H9 (cell line): ENCODE results near the gene ZHX3. TPM values are rescaled to one million over a fixed set of nuclear protein-coding genes. Genes with fewer than 3 reads are reported as not detected.
A peak's percentile ranks its signal among the peaks of the same experiment; 100 is the strongest.

ENCODE experiments used
- DNase-seq: peaks from one replicate; pipeline ENCODE4 v3.0.0-alpha.2; 2017
- H2AFZ ChIP-seq: one replicate; pipeline ENCODE4 v1.6.1; 2013; ENCODE audit warnings: mild to moderate bottlenecking, low read length, control low read depth, moderate library complexity
- H2AK5ac ChIP-seq: 2 replicates; pipeline ENCODE4 v1.6.1; 2013; ENCODE audit warnings: low read length, control low read depth, mixed read lengths; ENCODE audit not compliant: insufficient read length
- H2BK120ac ChIP-seq: one replicate; pipeline ENCODE4 v1.6.1; 2013; ENCODE audit warnings: low read depth, mild to moderate bottlenecking, low read length, control low read depth, inconsistent platforms; ENCODE audit not compliant: poor library complexity, severe bottlenecking
- H2BK12ac ChIP-seq: 2 replicates; pipeline ENCODE4 v1.6.1; 2013; ENCODE audit warnings: low read length, control low read depth, mixed read lengths, low read depth; ENCODE audit not compliant: insufficient read length
- H2BK15ac ChIP-seq: 2 replicates; pipeline ENCODE4 v1.6.1; 2013; ENCODE audit warnings: low read depth, low read length, control low read depth
- H2BK20ac ChIP-seq: one replicate; pipeline ENCODE4 v1.6.1; 2013; ENCODE audit warnings: low read depth, mild to moderate bottlenecking, low read length, control low read depth, inconsistent platforms; ENCODE audit not compliant: poor library complexity, severe bottlenecking
- H2BK5ac ChIP-seq: 2 replicates; pipeline ENCODE4 v1.6.1; 2013; ENCODE audit warnings: low read length, control low read depth, mixed read lengths; ENCODE audit not compliant: insufficient read length
- H3K14ac ChIP-seq: 2 replicates; pipeline ENCODE4 v1.6.1; 2013; ENCODE audit warnings: low read length, control low read depth; ENCODE audit not compliant: insufficient read depth
- H3K18ac ChIP-seq: 2 replicates; pipeline ENCODE4 v1.6.1; 2013; ENCODE audit warnings: low read depth, mild to moderate bottlenecking, mixed read lengths, low read length, control low read depth; ENCODE audit not compliant: insufficient read length
- H3K23ac ChIP-seq: 2 replicates; pipeline ENCODE4 v1.6.1; 2013; ENCODE audit warnings: low read length, control low read depth, mixed read lengths, low read depth; ENCODE audit not compliant: insufficient read length
- H3K23me2 ChIP-seq: 2 replicates; pipeline ENCODE4 v1.6.1; 2013; ENCODE audit warnings: low read depth, mild to moderate bottlenecking, mixed read lengths, low read length, control low read depth; ENCODE audit not compliant: insufficient read length, poor library complexity, severe bottlenecking
- H3K27ac ChIP-seq: 2 replicates; pipeline ENCODE4 v1.5.1; 2013; ENCODE audit warnings: low read length, control low read depth, mixed read lengths, low read depth; ENCODE audit not compliant: insufficient read length
- H3K27me3 ChIP-seq: 2 replicates; pipeline ENCODE4 v1.6.1; 2013; ENCODE audit warnings: low read length, control low read depth, inconsistent platforms; ENCODE audit not compliant: insufficient read depth
- H3K4ac ChIP-seq: 2 replicates; pipeline ENCODE4 v1.6.1; 2013; ENCODE audit warnings: low read depth, mild to moderate bottlenecking, control low read depth, inconsistent platforms, low read length, moderate library complexity
- H3K4me1 ChIP-seq: 2 replicates; pipeline ENCODE4 v1.6.1; 2013; ENCODE audit warnings: low read length, control low read depth, inconsistent platforms; ENCODE audit not compliant: insufficient read depth
- H3K4me2 ChIP-seq: 2 replicates; pipeline ENCODE4 v1.6.1; 2013; ENCODE audit warnings: low read length, control low read depth, mixed read lengths; ENCODE audit not compliant: insufficient read length, insufficient read depth
- H3K56ac ChIP-seq: 2 replicates; pipeline ENCODE4 v1.6.1; 2013; ENCODE audit warnings: low read depth, mild to moderate bottlenecking, mixed read lengths, low read length, control low read depth; ENCODE audit not compliant: insufficient read length
- H3K79me1 ChIP-seq: 2 replicates; pipeline ENCODE4 v1.6.1; 2013; ENCODE audit warnings: low read depth, mild to moderate bottlenecking, moderate library complexity, low read length, control low read depth, inconsistent platforms; ENCODE audit not compliant: insufficient read depth, poor library complexity, severe bottlenecking
- H3K79me2 ChIP-seq: 2 replicates; pipeline ENCODE4 v1.6.1; 2013; ENCODE audit warnings: low read length, control low read depth, inconsistent platforms; ENCODE audit not compliant: insufficient read depth
- H3K9ac ChIP-seq: 2 replicates; pipeline ENCODE4 v1.6.1; 2013; ENCODE audit warnings: low read length, control low read depth, mixed read lengths; ENCODE audit not compliant: insufficient read length; ENCODE audit errors: extremely low read depth
- H3K9me3 ChIP-seq: one replicate; pipeline ENCODE4 v1.6.1; 2013; ENCODE audit warnings: low read depth, low read length, inconsistent platforms; ENCODE audit not compliant: control insufficient read depth
- H3T11ph ChIP-seq: one replicate; pipeline ENCODE4 v1.6.1; 2013; ENCODE audit warnings: mild to moderate bottlenecking, low read length, control low read depth, inconsistent platforms
- H4K20me1 ChIP-seq: one replicate; pipeline ENCODE4 v1.6.1; 2013; ENCODE audit not compliant: control insufficient read depth, insufficient read length, insufficient read depth
- H4K5ac ChIP-seq: 2 replicates; pipeline ENCODE4 v1.6.1; 2013; ENCODE audit warnings: low read depth, mild to moderate bottlenecking, mixed read lengths, low read length, control low read depth; ENCODE audit not compliant: insufficient read length
- H4K8ac ChIP-seq: replicated peaks from 2 replicates; pipeline ENCODE4 v1.6.1; 2013; ENCODE audit warnings: low read length, control low read depth, mixed read lengths, low read depth; ENCODE audit not compliant: insufficient read length
- H4K91ac ChIP-seq: 2 replicates; pipeline ENCODE4 v1.6.1; 2013; ENCODE audit warnings: low read depth, mild to moderate bottlenecking, moderate library complexity, mixed read lengths, low read length, control low read depth; ENCODE audit not compliant: insufficient read length
- H3K27ac Mint-ChIP-seq, 3 experiments: 2 replicates in 2 of 3; 3 replicates in 1 of 3; pipeline ENCODE4 v1.8.0; 2020 to 2021; ENCODE audit warnings: mixed read lengths in 3 of 3, mild to moderate bottlenecking in 1 of 3, moderate library complexity in 1 of 3
- H3K27me3 Mint-ChIP-seq: 2 replicates; pipeline ENCODE4 v1.8.0; 2021; ENCODE audit warnings: low read depth, mild to moderate bottlenecking, moderate library complexity, mixed read lengths
- H3K36me3 Mint-ChIP-seq, 3 experiments: 2 replicates in 2 of 3; 3 replicates in 1 of 3; pipeline ENCODE4 v1.8.0; 2020 to 2021; ENCODE audit warnings: low read depth in 3 of 3, mixed read lengths in 3 of 3; ENCODE audit not compliant: insufficient read depth in 1 of 3
- H3K4me1 Mint-ChIP-seq, 2 experiments: 2 replicates each; pipeline ENCODE4 v1.8.0; 2020; ENCODE audit warnings: mixed read lengths in 2 of 2
- H3K4me3 Mint-ChIP-seq, 2 experiments: 2 replicates in 1 of 2; 3 replicates in 1 of 2; pipeline ENCODE4 v1.8.0; 2020 to 2021; ENCODE audit warnings: mild to moderate bottlenecking in 2 of 2, mixed read lengths in 2 of 2, moderate library complexity in 1 of 2
- H3K9me3 Mint-ChIP-seq, 2 experiments: 2 replicates in 1 of 2; 3 replicates in 1 of 2; pipeline ENCODE4 v1.8.0; 2020; ENCODE audit warnings: mild to moderate bottlenecking in 2 of 2, mixed read lengths in 2 of 2, moderate library complexity in 1 of 2
- WGBS: extraction: QIAGEN DNeasy Blood & Tissue Kit; methylation state at CpG from one replicate; pipeline ENCODE4 v1.1.7; 2013; ENCODE audit warnings: missing lambda C conversion rate, low lambda C conversion rate, mixed read lengths; ENCODE audit not compliant: insufficient read length; ENCODE audit errors: extremely low coverage; 5-methylcytosine and 5-hydroxymethylcytosine counted together
- total RNA-seq: library from RNA; stranded (reverse); gene quantifications from 2 replicates; pipeline ENCODE4 v1.2.1, GENCODE V29; 2021
- TF ChIP-seq, protein P1 (sequence below): fragments of 200-600 bp; sonication (generic); conservative IDR thresholded peaks from 3 replicates; pipeline ENCODE4 v1.8.0; 2021; ENCODE audit warnings: antibody characterized with exemption, mild to moderate bottlenecking

The ZHX3 gene
- total RNA-seq, 1 experiment from 2014 or later = 4.4 TPM

DNA sequence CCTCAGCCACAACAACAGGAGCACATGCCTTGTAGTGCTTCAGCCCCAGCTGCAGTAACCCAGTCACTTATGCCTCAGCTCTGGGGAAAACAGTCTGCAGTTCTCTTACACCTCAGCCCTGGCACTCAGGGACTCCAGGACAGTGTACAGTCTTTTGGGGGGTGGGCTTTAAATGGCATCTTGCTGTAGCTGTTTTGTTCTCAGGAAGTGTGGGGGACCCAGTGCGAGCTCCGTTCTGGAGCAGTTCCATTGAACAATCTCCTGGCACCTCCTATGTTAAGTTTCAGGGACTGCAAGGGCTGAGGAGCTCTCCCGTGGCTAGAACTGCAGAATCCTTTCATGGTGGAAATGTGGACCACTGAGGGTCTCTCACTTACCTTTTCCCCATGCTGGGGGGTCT, 125.0 kb downstream of the ZHX3 start:
- no peak overlapping the region for H3K56ac ChIP-seq

More for the DNA sequence above, 125.0 kb downstream of the ZHX3 start:
- Mint-ChIP-seq H3K27me3 (no peaks in the 10 kb centered on the region), H3K9me3 (peaks cover 3 to 11% of the 10 kb centered on the region in 2 experiments; a peak in 4 of 5 replicates), H3K4me3 (no peak overlapping the region), H3K27ac (no peak overlapping the region), H3K4me1 (no peaks in the 10 kb centered on the region), H3K36me3 (peaks cover 0 to 3% (median 0%) of the 10 kb centered on the region in 3 experiments; a peak in 2 of 7 replicates)
- H4K91ac ChIP-seq = no peak overlapping the region
- no peaks in the 10 kb centered on the region for H3K27me3 ChIP-seq
- no peak overlapping the region for H2BK15ac ChIP-seq
- H3K4me1 ChIP-seq = no peaks in the 10 kb centered on the region
- H3K4ac ChIP-seq = no peak overlapping the region
- H2AFZ ChIP-seq = no peak overlapping the region
- H3K14ac ChIP-seq = no peak overlapping the region
- DNase-seq = peak; percentile 25
- no CpG with 5 or more reads among the region's 3 CpGs for WGBS
- no peak overlapping the region for H3K27ac ChIP-seq
- H3K18ac ChIP-seq = no peak overlapping the region
- H2BK120ac ChIP-seq = no peak overlapping the region
- H4K8ac ChIP-seq = no peak overlapping the region
- no peaks in the 10 kb centered on the region for H3K9me3 ChIP-seq
- no peak overlapping the region for H3K9ac ChIP-seq
- H3K23ac ChIP-seq = no peak overlapping the region
- H3K4me2 ChIP-seq = no peak overlapping the region
- H3K79me2 ChIP-seq = no peaks in the 10 kb centered on the region
- no peak overlapping the region for H3T11ph ChIP-seq
- no peaks in the 10 kb centered on the region for H4K20me1 ChIP-seq
- H3K79me1 ChIP-seq = no peaks in the 10 kb centered on the region
- no peak overlapping the region for H2BK20ac ChIP-seq
- TF ChIP-seq, protein P1, sequence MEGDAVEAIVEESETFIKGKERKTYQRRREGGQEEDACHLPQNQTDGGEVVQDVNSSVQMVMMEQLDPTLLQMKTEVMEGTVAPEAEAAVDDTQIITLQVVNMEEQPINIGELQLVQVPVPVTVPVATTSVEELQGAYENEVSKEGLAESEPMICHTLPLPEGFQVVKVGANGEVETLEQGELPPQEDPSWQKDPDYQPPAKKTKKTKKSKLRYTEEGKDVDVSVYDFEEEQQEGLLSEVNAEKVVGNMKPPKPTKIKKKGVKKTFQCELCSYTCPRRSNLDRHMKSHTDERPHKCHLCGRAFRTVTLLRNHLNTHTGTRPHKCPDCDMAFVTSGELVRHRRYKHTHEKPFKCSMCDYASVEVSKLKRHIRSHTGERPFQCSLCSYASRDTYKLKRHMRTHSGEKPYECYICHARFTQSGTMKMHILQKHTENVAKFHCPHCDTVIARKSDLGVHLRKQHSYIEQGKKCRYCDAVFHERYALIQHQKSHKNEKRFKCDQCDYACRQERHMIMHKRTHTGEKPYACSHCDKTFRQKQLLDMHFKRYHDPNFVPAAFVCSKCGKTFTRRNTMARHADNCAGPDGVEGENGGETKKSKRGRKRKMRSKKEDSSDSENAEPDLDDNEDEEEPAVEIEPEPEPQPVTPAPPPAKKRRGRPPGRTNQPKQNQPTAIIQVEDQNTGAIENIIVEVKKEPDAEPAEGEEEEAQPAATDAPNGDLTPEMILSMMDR = peak; percentile 15; the same call in 1 of the 3 replicates
- no peak overlapping the region for H2AK5ac ChIP-seq
- H3K23me2 ChIP-seq = no peaks in the 10 kb centered on the region
- no peak overlapping the region for H4K5ac ChIP-seq
- no peak overlapping the region for H2BK12ac ChIP-seq
- H2BK5ac ChIP-seq = no peak overlapping the region
